ENCODE measurements around the gene IGFLR1.
"Not testable (repeated sequence)": the region's sequence is repeated elsewhere in the genome, so short reads cannot be mapped to it uniquely, and the experiment has no call there.

Gene IGFLR1

GRCh38 chr19:35724132-35724531, 18.1 kb downstream of the IGFLR1 start:
- not testable (repeated sequence) for H2AFZ ChIP-seq (ENCODE audit: low read length); H3K18ac ChIP-seq (ENCODE audit: low read length); H2BK15ac ChIP-seq (ENCODE audit: low read length); H3K4me2 ChIP-seq (ENCODE audit: insufficient read depth, low read length, poor library complexity, severe bottlenecking); H3K9ac ChIP-seq (ENCODE audit: low read depth, low read length, poor library complexity); H3K14ac ChIP-seq (ENCODE audit: low read length); H3K27ac ChIP-seq (replicated peaks; ENCODE audit: low read length); H2AK5ac ChIP-seq (ENCODE audit: low read depth, low read length); H2BK12ac ChIP-seq (ENCODE audit: low read length); H3K27me3 ChIP-seq (ENCODE audit: control insufficient read depth in 3 of 3, insufficient read depth in 3 of 3, low read depth in 1 of 3, low read length in 3 of 3); H3K4me3 ChIP-seq (ENCODE audit: low read length in 2 of 2); H4K91ac ChIP-seq (ENCODE audit: low read depth, low read length, poor library complexity); H3K4me1 ChIP-seq (ENCODE audit: control insufficient read depth in 2 of 2, insufficient read depth in 1 of 2, low read depth in 1 of 2, low read length in 2 of 2); H3K4ac ChIP-seq (ENCODE audit: low read length); H2BK5ac ChIP-seq (ENCODE audit: low read length); H3K9me3 ChIP-seq (replicated peaks in 1 of 2; ENCODE audit: control insufficient read depth in 2 of 2, insufficient read depth in 1 of 2, low read depth in 1 of 2, low read length in 2 of 2); DNase-seq (ENCODE audit: low spot score); H2BK120ac ChIP-seq (ENCODE audit: low read depth, low read length); H3K23ac ChIP-seq (ENCODE audit: low read depth, low read length, poor library complexity)
- Histone ChIP-seq H4K8ac (ENCODE audit: low read depth, low read length) (peak overlapping the region; percentile 43), H3K36me3 (replicated peaks in 1 of 2; ENCODE audit: control insufficient read depth in 2 of 2, insufficient read depth in 2 of 2, low read length in 2 of 2) (peaks cover 76 to 93% of the 10 kb centered on the region in 2 donors), H3K79me1 (ENCODE audit: low read depth, low read length) (peaks cover 14% of the 10 kb centered on the region)
- WGBS, 2 donors (ENCODE audit: extremely low coverage in 2 of 2, insufficient read length in 2 of 2, insufficient replicate concordance in 1 of 2) = no CpG with 5 or more reads among the region's 7 CpGs

DNA sequence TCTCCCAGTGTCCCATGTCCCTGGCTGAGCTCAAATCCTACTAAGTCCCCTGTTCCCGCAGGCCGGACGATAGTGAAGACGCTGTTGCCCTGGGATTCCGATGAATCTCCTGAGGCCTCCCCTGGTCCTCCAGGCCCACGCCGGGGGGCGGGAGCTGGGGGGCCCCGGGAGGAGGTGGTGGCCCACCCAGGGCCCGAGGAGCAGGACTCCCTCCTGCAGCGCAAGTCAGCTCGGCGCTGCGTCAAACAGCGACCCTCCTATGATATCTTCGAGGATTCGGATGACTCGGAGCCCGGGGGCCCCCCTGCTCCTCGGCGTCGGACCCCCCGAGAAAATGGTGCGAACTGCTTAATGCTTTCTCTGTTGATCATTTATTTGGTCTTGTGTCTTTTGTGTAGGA, 18.6 kb downstream of the IGFLR1 start:
- Histone ChIP-seq H3K9me3 (replicated peaks in 1 of 2; ENCODE audit: control insufficient read depth in 2 of 2, insufficient read depth in 1 of 2, low read depth in 1 of 2, low read length in 2 of 2) (no peaks in the 10 kb centered on the region), H2BK15ac (ENCODE audit: low read length) (no peak overlapping the region), H2BK120ac (ENCODE audit: low read depth, low read length) (no peak overlapping the region), H3K9ac (ENCODE audit: low read depth, low read length, poor library complexity) (no peak overlapping the region), H3K4me2 (ENCODE audit: insufficient read depth, low read length, poor library complexity, severe bottlenecking) (no peak overlapping the region), H3K27me3 (ENCODE audit: control insufficient read depth in 3 of 3, insufficient read depth in 3 of 3, low read depth in 1 of 3, low read length in 3 of 3) (no peaks in the 10 kb centered on the region), H3K18ac (ENCODE audit: low read length) (no peak overlapping the region), H2AK5ac (ENCODE audit: low read depth, low read length) (no peak overlapping the region), H2BK5ac (ENCODE audit: low read length) (no peak overlapping the region), H2BK12ac (ENCODE audit: low read length) (no peak overlapping the region), H3K14ac (ENCODE audit: low read length) (no peak overlapping the region), H3K79me1 (ENCODE audit: low read depth, low read length) (peaks cover 12% of the 10 kb centered on the region), H3K4me3 (ENCODE audit: low read length in 2 of 2) (no peak overlapping the region), H3K4me1 (ENCODE audit: control insufficient read depth in 2 of 2, insufficient read depth in 1 of 2, low read depth in 1 of 2, low read length in 2 of 2) (peaks cover 5% of the 10 kb centered on the region in 2 donors), H2AFZ (ENCODE audit: low read length) (no peak overlapping the region), H3K36me3 (replicated peaks in 1 of 2; ENCODE audit: control insufficient read depth in 2 of 2, insufficient read depth in 2 of 2, low read length in 2 of 2) (peaks cover 71 to 89% of the 10 kb centered on the region in 2 donors), H3K27ac (replicated peaks; ENCODE audit: low read length) (no peak overlapping the region), H3K4ac (ENCODE audit: low read length) (no peak overlapping the region), H4K91ac (ENCODE audit: low read depth, low read length, poor library complexity) (no peak overlapping the region), H4K8ac (ENCODE audit: low read depth, low read length) (no peak overlapping the region), H3K23ac (ENCODE audit: low read depth, low read length, poor library complexity) (no peak overlapping the region)
- WGBS, 2 donors (ENCODE audit: extremely low coverage in 2 of 2, insufficient read length in 2 of 2, insufficient replicate concordance in 1 of 2) = no CpG with 5 or more reads among the region's 24 CpGs
- DNase-seq (ENCODE audit: low spot score) = no peak

DNA sequence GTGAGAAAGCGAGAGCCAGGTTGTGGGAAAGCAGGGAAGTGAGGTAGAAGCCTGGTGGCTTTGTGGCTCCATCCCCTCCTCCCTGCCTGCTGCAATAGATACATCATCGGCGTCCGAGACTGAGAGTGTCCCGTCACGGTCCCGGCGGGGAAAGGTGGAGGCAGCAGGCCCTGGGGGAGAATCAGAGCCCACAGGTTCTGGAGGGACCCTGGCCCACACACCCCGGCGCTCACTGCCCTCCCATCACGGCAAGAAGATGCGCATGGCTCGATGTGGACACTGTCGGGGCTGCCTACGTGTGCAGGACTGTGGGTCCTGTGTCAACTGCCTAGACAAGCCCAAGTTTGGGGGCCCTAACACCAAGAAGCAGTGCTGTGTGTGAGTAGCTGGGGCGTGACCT, 19.4 kb downstream of the IGFLR1 start:
- DNase-seq (ENCODE audit: low spot score) = no peak
- H3K14ac ChIP-seq (ENCODE audit: low read length) = no peak overlapping the region
- H2BK15ac ChIP-seq (ENCODE audit: low read length) = no peak overlapping the region
- peaks cover 65 to 81% of the 10 kb centered on the region in 2 donors for H3K36me3 ChIP-seq (replicated peaks in 1 of 2; ENCODE audit: control insufficient read depth in 2 of 2, insufficient read depth in 2 of 2, low read length in 2 of 2)
- no peak overlapping the region for H3K4me2 ChIP-seq (ENCODE audit: insufficient read depth, low read length, poor library complexity, severe bottlenecking)
- H2BK12ac ChIP-seq (ENCODE audit: low read length) = no peak overlapping the region
- no peak overlapping the region for H3K27ac ChIP-seq (replicated peaks; ENCODE audit: low read length)
- H3K79me1 ChIP-seq (ENCODE audit: low read depth, low read length) = peaks cover 17% of the 10 kb centered on the region
- H4K8ac ChIP-seq (ENCODE audit: low read depth, low read length) = no peak overlapping the region
- peak overlapping the region; percentile 40 for H3K23ac ChIP-seq (ENCODE audit: low read depth, low read length, poor library complexity)
- no peaks in the 10 kb centered on the region for H3K27me3 ChIP-seq (ENCODE audit: control insufficient read depth in 3 of 3, insufficient read depth in 3 of 3, low read depth in 1 of 3, low read length in 3 of 3)
- H3K18ac ChIP-seq (ENCODE audit: low read length) = no peak overlapping the region
- WGBS, 2 donors (ENCODE audit: extremely low coverage in 2 of 2, insufficient read length in 2 of 2, insufficient replicate concordance in 1 of 2) = no CpG with 5 or more reads among the region's 16 CpGs
- H3K9me3 ChIP-seq (replicated peaks in 1 of 2; ENCODE audit: control insufficient read depth in 2 of 2, insufficient read depth in 1 of 2, low read depth in 1 of 2, low read length in 2 of 2) = no peaks in the 10 kb centered on the region
- H3K4me3 ChIP-seq (ENCODE audit: low read length in 2 of 2) = no peak overlapping the region
- no peak overlapping the region for H2BK120ac ChIP-seq (ENCODE audit: low read depth, low read length)
- H3K9ac ChIP-seq (ENCODE audit: low read depth, low read length, poor library complexity) = no peak overlapping the region
- H3K4ac ChIP-seq (ENCODE audit: low read length) = no peak overlapping the region
- H2BK5ac ChIP-seq (ENCODE audit: low read length) = no peak overlapping the region
- no peak overlapping the region for H2AFZ ChIP-seq (ENCODE audit: low read length)
- H2AK5ac ChIP-seq (ENCODE audit: low read depth, low read length) = no peak overlapping the region
- peaks cover 6 to 7% of the 10 kb centered on the region in 2 donors for H3K4me1 ChIP-seq (ENCODE audit: control insufficient read depth in 2 of 2, insufficient read depth in 1 of 2, low read depth in 1 of 2, low read length in 2 of 2)
- H4K91ac ChIP-seq (ENCODE audit: low read depth, low read length, poor library complexity) = no peak overlapping the region

DNA sequence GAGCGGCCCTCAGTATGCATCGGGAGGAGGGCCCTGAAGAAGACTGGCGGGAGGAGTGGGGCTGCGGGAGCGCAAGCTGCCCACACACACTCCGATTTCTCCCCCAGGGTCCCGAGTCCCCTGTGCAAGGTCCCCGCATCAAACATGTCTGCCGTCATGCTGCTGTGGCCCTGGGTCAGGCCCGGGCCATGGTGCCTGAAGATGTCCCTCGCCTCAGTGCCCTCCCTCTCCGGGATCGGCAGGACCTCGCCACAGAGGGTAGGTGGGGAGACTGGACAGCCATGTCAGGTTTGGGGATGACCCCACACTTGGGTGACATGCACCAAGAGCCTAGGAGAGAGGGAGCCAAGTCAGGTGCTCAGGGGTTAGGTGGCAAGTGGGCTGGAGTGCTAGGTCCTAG, 19.8 kb downstream of the IGFLR1 start:
- H3K14ac ChIP-seq (ENCODE audit: low read length) = no peak overlapping the region
- no peak overlapping the region for H3K18ac ChIP-seq (ENCODE audit: low read length)

More for the DNA sequence above, 19.8 kb downstream of the IGFLR1 start:
- peak overlapping the region; percentile 91 for H3K23ac ChIP-seq (ENCODE audit: low read depth, low read length, poor library complexity)
- H4K91ac ChIP-seq (ENCODE audit: low read depth, low read length, poor library complexity) = no peak overlapping the region
- no peak overlapping the region for H2BK5ac ChIP-seq (ENCODE audit: low read length)
- H3K4me3 ChIP-seq (ENCODE audit: low read length in 2 of 2) = no peak overlapping the region
- H2BK120ac ChIP-seq (ENCODE audit: low read depth, low read length) = no peak overlapping the region
- H3K4me2 ChIP-seq (ENCODE audit: insufficient read depth, low read length, poor library complexity, severe bottlenecking) = no peak overlapping the region
- no peak overlapping the region for H3K27ac ChIP-seq (replicated peaks; ENCODE audit: low read length)
- peaks cover 6 to 7% of the 10 kb centered on the region in 2 donors for H3K4me1 ChIP-seq (ENCODE audit: control insufficient read depth in 2 of 2, insufficient read depth in 1 of 2, low read depth in 1 of 2, low read length in 2 of 2)
- H3K9me3 ChIP-seq (replicated peaks in 1 of 2; ENCODE audit: control insufficient read depth in 2 of 2, insufficient read depth in 1 of 2, low read depth in 1 of 2, low read length in 2 of 2) = no peaks in the 10 kb centered on the region
- no peak overlapping the region for H2BK15ac ChIP-seq (ENCODE audit: low read length)
- no peak overlapping the region for H3K4ac ChIP-seq (ENCODE audit: low read length)
- H3K27me3 ChIP-seq (ENCODE audit: control insufficient read depth in 3 of 3, insufficient read depth in 3 of 3, low read depth in 1 of 3, low read length in 3 of 3) = no peaks in the 10 kb centered on the region
- WGBS, 2 donors (ENCODE audit: extremely low coverage in 2 of 2, insufficient read length in 2 of 2, insufficient replicate concordance in 1 of 2) = no CpG with 5 or more reads among the region's 14 CpGs
- H3K79me1 ChIP-seq (ENCODE audit: low read depth, low read length) = peaks cover 17% of the 10 kb centered on the region
- no peak for DNase-seq (ENCODE audit: low spot score)
- peaks cover 60 to 77% of the 10 kb centered on the region in 2 donors for H3K36me3 ChIP-seq (replicated peaks in 1 of 2; ENCODE audit: control insufficient read depth in 2 of 2, insufficient read depth in 2 of 2, low read length in 2 of 2)
- no peak overlapping the region for H2AFZ ChIP-seq (ENCODE audit: low read length)
- no peak overlapping the region for H4K8ac ChIP-seq (ENCODE audit: low read depth, low read length)
- H2AK5ac ChIP-seq (ENCODE audit: low read depth, low read length) = no peak overlapping the region
- no peak overlapping the region for H2BK12ac ChIP-seq (ENCODE audit: low read length)
- H3K9ac ChIP-seq (ENCODE audit: low read depth, low read length, poor library complexity) = no peak overlapping the region

Measured in neuronal stem cell (in vitro differentiated cells).